ENCODE data around the gene TMEM132D.

DNA sequence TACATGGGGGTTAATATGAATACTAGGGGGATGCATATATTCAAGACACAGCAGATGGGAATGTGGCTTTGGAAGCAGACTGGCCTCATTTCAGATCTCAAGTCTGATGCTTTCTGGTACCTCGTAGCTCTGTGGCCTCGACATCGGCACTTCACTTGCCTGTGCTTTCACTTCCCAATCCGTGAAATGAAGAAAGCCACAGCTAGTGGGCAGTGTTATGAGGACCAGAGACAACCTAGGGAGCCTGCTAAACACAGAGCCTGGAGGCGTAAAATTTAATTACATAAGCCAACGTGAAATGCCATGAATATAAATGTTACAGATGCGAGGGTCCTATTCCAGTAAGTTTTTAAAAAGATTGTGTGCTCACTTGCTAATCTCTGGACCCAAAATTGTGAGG is 286.0 kb downstream of the TMEM132D start:
- TF ChIP-seq, protein P1, sequence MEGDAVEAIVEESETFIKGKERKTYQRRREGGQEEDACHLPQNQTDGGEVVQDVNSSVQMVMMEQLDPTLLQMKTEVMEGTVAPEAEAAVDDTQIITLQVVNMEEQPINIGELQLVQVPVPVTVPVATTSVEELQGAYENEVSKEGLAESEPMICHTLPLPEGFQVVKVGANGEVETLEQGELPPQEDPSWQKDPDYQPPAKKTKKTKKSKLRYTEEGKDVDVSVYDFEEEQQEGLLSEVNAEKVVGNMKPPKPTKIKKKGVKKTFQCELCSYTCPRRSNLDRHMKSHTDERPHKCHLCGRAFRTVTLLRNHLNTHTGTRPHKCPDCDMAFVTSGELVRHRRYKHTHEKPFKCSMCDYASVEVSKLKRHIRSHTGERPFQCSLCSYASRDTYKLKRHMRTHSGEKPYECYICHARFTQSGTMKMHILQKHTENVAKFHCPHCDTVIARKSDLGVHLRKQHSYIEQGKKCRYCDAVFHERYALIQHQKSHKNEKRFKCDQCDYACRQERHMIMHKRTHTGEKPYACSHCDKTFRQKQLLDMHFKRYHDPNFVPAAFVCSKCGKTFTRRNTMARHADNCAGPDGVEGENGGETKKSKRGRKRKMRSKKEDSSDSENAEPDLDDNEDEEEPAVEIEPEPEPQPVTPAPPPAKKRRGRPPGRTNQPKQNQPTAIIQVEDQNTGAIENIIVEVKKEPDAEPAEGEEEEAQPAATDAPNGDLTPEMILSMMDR (IDR thresholded peaks at IDR 0.05; ENCODE audit: insufficient read depth, low read length, poor library complexity, severe bottlenecking), result no peak
- no peak for TF ChIP-seq EZH2phosphoT487 (conservative IDR thresholded peaks at IDR 0.05; ENCODE audit: low read length)

All from SU-DHL-6 (cell line).